Activated CD8-positive, alpha-beta T cell treated with anti-CD3 and anti-CD28 coated beads for 36 hours (primary cell): Measurements from ENCODE around the gene NRP1. TPM values are rescaled to one million over a fixed set of nuclear protein-coding genes. Genes with fewer than 3 reads are reported as not detected.

ENCODE experiments used
- ATAC-seq: fragments of 200-7000 bp; cut with Tn5 transposase; one replicate; pipeline ENCODE4 v1.10.0; 2021; ENCODE audit warnings: mild to moderate bottlenecking, moderate library complexity
- CTCF ChIA-PET: fragments of 350-600 bp; sonication (Branson Sonifier 250); formaldehyde crosslinking; loops from one replicate; lab custom pipeline; 2021; ENCODE audit warnings: antibody characterized with exemption; lab: Charles Lee
- POLR2A ChIA-PET: fragments of 350-600 bp; sonication (Branson Sonifier 250); formaldehyde crosslinking; loops from one replicate; lab custom pipeline; 2021; ENCODE audit warnings: antibody characterized with exemption; lab: Charles Lee
- DNase-seq: peaks from one replicate; pipeline ENCODE4 v3.0.0-alpha.2; 2020
- H3K27ac Mint-ChIP-seq: one replicate; pipeline ENCODE4 v1.8.0; 2021; ENCODE audit warnings: mild to moderate bottlenecking, mixed read lengths
- H3K27me3 Mint-ChIP-seq: one replicate; pipeline ENCODE4 v1.8.0; 2021; ENCODE audit warnings: mixed read lengths
- H3K36me3 Mint-ChIP-seq: one replicate; pipeline ENCODE4 v1.8.0; 2021; ENCODE audit warnings: low read depth, mixed read lengths
- H3K4me1 Mint-ChIP-seq: one replicate; pipeline ENCODE4 v1.8.0; 2021; ENCODE audit warnings: low read depth, mixed read lengths
- H3K4me3 Mint-ChIP-seq: one replicate; pipeline ENCODE4 v1.8.0; 2021; ENCODE audit warnings: mild to moderate bottlenecking, moderate library complexity, mixed read lengths
- H3K9me3 Mint-ChIP-seq: one replicate; pipeline ENCODE4 v1.8.0; 2021; ENCODE audit warnings: mixed read lengths
- CTCF ChIP-seq: fragments of 200-600 bp; IDR thresholded peaks from one replicate; pipeline ENCODE4 v1.8.0; 2022; ENCODE audit warnings: antibody characterized with exemption, mild to moderate bottlenecking
- intact Hi-C: fragments of 100-400 bp; cut with micrococcal nuclease; formaldehyde crosslinking; loops from one replicate; pipeline ENCODE4 v1.10.0; 2022
- total RNA-seq, 2 experiments: library from RNA; stranded (reverse); gene quantifications; one replicate each; pipeline ENCODE4 v1.2.3, GENCODE V29; 2021

NRP1 gene
- total RNA-seq, 2 experiments from 2014 or later: 0.22 to 0.79 TPM

GRCh38 chr10:33165911-33166310, 168.6 kb downstream of the NRP1 start:
- H3K9me3 Mint-ChIP-seq: no peaks in the 10 kb centered on the region
- intact Hi-C loops: no loop called here
- H3K4me3 Mint-ChIP-seq: no peak overlapping the region
- no peak overlapping the region for H3K27ac Mint-ChIP-seq
- ChIA-PET POLR2A (no interaction called here), CTCF (interaction anchor here (1.3 kb wide), 1 partner anchor 50 kb away, joined by 4 read pairs; no protein-coding TSS in a partner anchor)
- no peaks in the 10 kb centered on the region for H3K36me3 Mint-ChIP-seq
- peaks cover 10% of the 10 kb centered on the region for H3K27me3 Mint-ChIP-seq
- DNase-seq: no peak
- no peak for TF ChIP-seq CTCF
- no peak for ATAC-seq
- peaks cover 3% of the 10 kb centered on the region for H3K4me1 Mint-ChIP-seq

GRCh38 chr10:33164060-33164709, 170.3 kb downstream of the NRP1 start:
- ATAC-seq: no peak
- no peaks in the 10 kb centered on the region for H3K36me3 Mint-ChIP-seq
- peaks cover 3% of the 10 kb centered on the region for H3K4me1 Mint-ChIP-seq
- CTCF ChIA-PET: interaction anchor here (0.9 to 1.5 kb wide), 2 partner anchors 10 to 155 kb away, joined by 3 to 6 read pairs; no protein-coding TSS in a partner anchor
- no peak overlapping the region for H3K4me3 Mint-ChIP-seq
- DNase-seq: no peak
- intact Hi-C loops: no loop called here
- no peaks in the 10 kb centered on the region for H3K9me3 Mint-ChIP-seq
- no peak overlapping the region for H3K27ac Mint-ChIP-seq
- POLR2A ChIA-PET: no interaction called here
- TF ChIP-seq CTCF: no peak
- H3K27me3 Mint-ChIP-seq: peaks cover 6% of the 10 kb centered on the region

- no peak for DNase-seq
- no peak for ATAC-seq
- ChIA-PET POLR2A (no interaction called here), CTCF (interaction anchor here (1.0 to 1.6 kb wide), 2 partner anchors 46 to 153 kb away, joined by 3 to 4 read pairs; no protein-coding TSS in a partner anchor)
- intact Hi-C loops: no loop called here
- Mint-ChIP-seq H3K4me3 (no peak overlapping the region), H3K27ac (no peak overlapping the region), H3K9me3 (no peaks in the 10 kb centered on the region), H3K36me3 (no peaks in the 10 kb centered on the region), H3K4me1 (peaks cover 3% of the 10 kb centered on the region), H3K27me3 (peaks cover 6% of the 10 kb centered on the region)
- TF ChIP-seq CTCF: no peak
Measured at GRCh38 chr10:33162248-33162575, 172.3 kb downstream of the NRP1 start.

- no peak for DNase-seq
- Mint-ChIP-seq H3K36me3 (no peaks in the 10 kb centered on the region), H3K4me1 (peaks cover 3% of the 10 kb centered on the region), H3K27me3 (peaks cover 6% of the 10 kb centered on the region), H3K27ac (no peak overlapping the region), H3K9me3 (no peaks in the 10 kb centered on the region), H3K4me3 (no peak overlapping the region)
- no peak for TF ChIP-seq CTCF
- CTCF ChIA-PET: interaction anchor here (1.0 to 1.6 kb wide), 2 partner anchors 46 to 153 kb away, joined by 3 to 4 read pairs; no protein-coding TSS in a partner anchor
- intact Hi-C loops: no loop called here
- ATAC-seq: no peak
- POLR2A ChIA-PET: no interaction called here
Measured at GRCh38 chr10:33161550-33162247, 172.8 kb downstream of the NRP1 start.

- peaks cover 4% of the 10 kb centered on the region for H3K27me3 Mint-ChIP-seq
- intact Hi-C loops: no loop called here
- ChIA-PET POLR2A (no interaction called here), CTCF (interaction anchor here (1.0 to 1.3 kb wide), 2 partner anchors 44 to 151 kb away, joined by 3 to 5 read pairs; no protein-coding TSS in a partner anchor)
- peaks cover 13% of the 10 kb centered on the region for H3K4me1 Mint-ChIP-seq
- no peak overlapping the region for H3K27ac Mint-ChIP-seq
- DNase-seq (no peak), ATAC-seq (no peak)
- no peak for TF ChIP-seq CTCF
- H3K36me3 Mint-ChIP-seq: no peaks in the 10 kb centered on the region
- no peaks in the 10 kb centered on the region for H3K9me3 Mint-ChIP-seq
- H3K4me3 Mint-ChIP-seq: no peak overlapping the region
Measured at GRCh38 chr10:33160151-33160550, 174.3 kb downstream of the NRP1 start.
